GM19099 (cell line): ENCODE results near the gene TRAPPC11.

Experiments
- POLR2A ChIP-seq: IDR thresholded peaks from 3 replicates; pipeline ENCODE4 v1.6.1; 2011; ENCODE audit warnings: low read depth; ENCODE audit not compliant: insufficient read length; ENCODE audit errors: extremely low read depth

TRAPPC11 gene

GRCh38 chr4:183659029-183659871 is at the start of gene TRAPPC11, which contains the start of gene RWDD4:
Gene TRAPPC11, plus strand, starts transcription at chr4:183659293. Its CDS starts 4,575 bp downstream, at chr4:183663868.
Gene RWDD4, minus strand, starts transcription at chr4:183659185. Its CDS starts 233 bp downstream, at chr4:183658952.
- peak; percentile 55 for TF ChIP-seq POLR2A

- no peak for TF ChIP-seq POLR2A
Observed at GRCh38 chr4:183610033-183610432, 49.1 kb upstream of the TRAPPC11 start.

- no peak for TF ChIP-seq POLR2A
Observed at GRCh38 chr4:183610613-183611012, 48.5 kb upstream of the TRAPPC11 start.

GRCh38 chr4:183611210-183611830 is 47.8 kb upstream of the TRAPPC11 start:
- TF ChIP-seq POLR2A = no peak

GRCh38 chr4:183612329-183613250 is 46.5 kb upstream of the TRAPPC11 start:
- TF ChIP-seq POLR2A = no peak

GRCh38 chr4:183617075-183617474 is 42.0 kb upstream of the TRAPPC11 start:
- TF ChIP-seq POLR2A = no peak

- TF ChIP-seq POLR2A = no peak
Observed at GRCh38 chr4:183618681-183619080, 40.4 kb upstream of the TRAPPC11 start.

GRCh38 chr4:183620421-183620820 is 38.7 kb upstream of the TRAPPC11 start:
- TF ChIP-seq POLR2A = no peak

GRCh38 chr4:183621875-183622274 is 37.2 kb upstream of the TRAPPC11 start:
- no peak for TF ChIP-seq POLR2A

GRCh38 chr4:183624548-183624947 is 34.5 kb upstream of the TRAPPC11 start:
- TF ChIP-seq POLR2A = no peak

- TF ChIP-seq POLR2A = no peak
Observed at GRCh38 chr4:183626168-183626567, 32.9 kb upstream of the TRAPPC11 start.

GRCh38 chr4:183627979-183628588 is 31.0 kb upstream of the TRAPPC11 start:
- no peak for TF ChIP-seq POLR2A

- TF ChIP-seq POLR2A = no peak
Observed at GRCh38 chr4:183631577-183632198, 27.4 kb upstream of the TRAPPC11 start.

GRCh38 chr4:183632689-183633088 is 26.4 kb upstream of the TRAPPC11 start:
- TF ChIP-seq POLR2A = no peak
